Measurements from ENCODE around the gene SYNE4. TPM values are rescaled to one million over a fixed set of nuclear protein-coding genes. Genes with fewer than 3 reads are reported as not detected.
A peak's percentile ranks its signal among the peaks of the same experiment; 100 is the strongest.

The SYNE4 gene
- total and polyA plus RNA-seq, 9 of the 15 experiments (the other 6 are each of a cell fraction or from before 2014, with no cell fraction given) = 0.03 to 0.65 (median 0.29) TPM

DNA sequence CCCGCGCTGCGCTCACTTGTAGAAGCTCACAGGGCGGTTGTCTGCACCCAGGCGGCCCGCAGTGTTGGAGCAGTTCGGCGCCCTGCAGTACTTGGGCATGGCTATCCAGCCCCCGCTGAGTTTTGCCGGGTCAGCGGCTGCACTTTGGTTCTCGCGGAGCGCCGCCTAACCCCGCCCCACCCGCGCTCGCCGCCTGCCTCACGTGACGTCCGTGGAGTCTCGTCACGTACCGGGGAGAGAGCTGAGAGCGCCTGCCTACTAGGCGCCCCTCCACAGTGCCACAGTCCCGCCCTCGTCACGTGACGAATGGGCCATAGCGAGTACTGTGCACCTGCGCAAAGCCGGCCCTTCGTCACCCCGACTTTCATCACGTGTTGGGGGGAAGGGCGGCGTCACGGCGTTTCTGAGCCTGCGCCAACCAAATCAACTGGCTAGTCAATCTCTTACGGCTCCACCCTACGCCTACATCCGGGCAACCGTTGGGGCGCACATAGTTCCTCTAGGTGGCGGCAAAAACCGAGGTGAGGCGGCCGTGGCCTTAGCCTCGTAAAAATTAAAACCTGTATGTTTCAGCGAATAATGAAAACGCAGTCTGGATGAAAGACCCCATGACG is 45.6 kb upstream of the SYNE4 start, which contains the start of gene THAP8 (continued):
- TF ChIP-seq, protein P1, sequence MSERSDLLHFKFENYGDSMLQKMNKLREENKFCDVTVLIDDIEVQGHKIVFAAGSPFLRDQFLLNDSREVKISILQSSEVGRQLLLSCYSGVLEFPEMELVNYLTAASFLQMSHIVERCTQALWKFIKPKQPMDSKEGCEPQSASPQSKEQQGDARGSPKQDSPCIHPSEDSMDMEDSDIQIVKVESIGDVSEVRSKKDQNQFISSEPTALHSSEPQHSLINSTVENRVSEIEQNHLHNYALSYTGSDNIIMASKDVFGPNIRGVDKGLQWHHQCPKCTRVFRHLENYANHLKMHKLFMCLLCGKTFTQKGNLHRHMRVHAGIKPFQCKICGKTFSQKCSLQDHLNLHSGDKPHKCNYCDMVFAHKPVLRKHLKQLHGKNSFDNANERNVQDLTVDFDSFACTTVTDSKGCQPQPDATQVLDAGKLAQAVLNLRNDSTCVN (CRISPR knock-in tag; IDR thresholded peaks at IDR 0.05) = no peak
- TF ChIP-seq FOSL1 (tag; conservative IDR thresholded peaks at IDR 0.05) = peak; percentile 56
- TF ChIP-seq SMARCA4 (IDR thresholded peaks at IDR 0.05) = peak; percentile 47; the same call in 1 of the 2 replicates
- no peak for TF ChIP-seq ZC3H4 (CRISPR knock-in tag; IDR thresholded peaks at IDR 0.05; ENCODE audit: borderline replicate concordance)
- no peak for TF ChIP-seq ZNF77 (CRISPR knock-in tag; IDR thresholded peaks at IDR 0.05)
- TF ChIP-seq, protein P2, sequence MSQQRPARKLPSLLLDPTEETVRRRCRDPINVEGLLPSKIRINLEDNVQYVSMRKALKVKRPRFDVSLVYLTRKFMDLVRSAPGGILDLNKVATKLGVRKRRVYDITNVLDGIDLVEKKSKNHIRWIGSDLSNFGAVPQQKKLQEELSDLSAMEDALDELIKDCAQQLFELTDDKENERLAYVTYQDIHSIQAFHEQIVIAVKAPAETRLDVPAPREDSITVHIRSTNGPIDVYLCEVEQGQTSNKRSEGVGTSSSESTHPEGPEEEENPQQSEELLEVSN (IDR thresholded peaks at IDR 0.05; ENCODE audit: borderline replicate concordance in 1 of 2, extremely low read depth in 1 of 2, insufficient read depth in 1 of 2, insufficient read length in 1 of 2, low read depth in 1 of 2, low read length in 1 of 2, poor library complexity in 1 of 2, severe bottlenecking in 1 of 2) = peak; percentile 11 to 69
- no peak for TF ChIP-seq ARID2 (IDR thresholded peaks at IDR 0.05)
- no peak; the same call in 1 of the 2 replicates for TF ChIP-seq MXI1 (IDR thresholded peaks at IDR 0.05; ENCODE audit: low read depth, low read length)
- TF ChIP-seq PHB2 (IDR thresholded peaks at IDR 0.05; ENCODE audit: low read depth) = no peak
- TF ChIP-seq HMGN3 (IDR thresholded peaks at IDR 0.05; ENCODE audit: borderline replicate concordance, extremely low read depth, insufficient read length, low read depth, low read length) = peak; percentile 40
- no peak for TF ChIP-seq COPS2 (conservative IDR thresholded peaks at IDR 0.05)
- TF ChIP-seq KAT7 (CRISPR knock-in tag; IDR thresholded peaks at IDR 0.05; ENCODE audit: borderline replicate concordance) = no peak; the same call in 1 of the 2 replicates
- TF ChIP-seq ZKSCAN1 (IDR thresholded peaks at IDR 0.05; ENCODE audit: low read depth, low read length) = peak; percentile 76; the same call in 1 of the 2 replicates
- TF ChIP-seq ZNF561 (CRISPR knock-in tag; conservative IDR thresholded peaks at IDR 0.05) = no peak
- TF ChIP-seq, protein P3, sequence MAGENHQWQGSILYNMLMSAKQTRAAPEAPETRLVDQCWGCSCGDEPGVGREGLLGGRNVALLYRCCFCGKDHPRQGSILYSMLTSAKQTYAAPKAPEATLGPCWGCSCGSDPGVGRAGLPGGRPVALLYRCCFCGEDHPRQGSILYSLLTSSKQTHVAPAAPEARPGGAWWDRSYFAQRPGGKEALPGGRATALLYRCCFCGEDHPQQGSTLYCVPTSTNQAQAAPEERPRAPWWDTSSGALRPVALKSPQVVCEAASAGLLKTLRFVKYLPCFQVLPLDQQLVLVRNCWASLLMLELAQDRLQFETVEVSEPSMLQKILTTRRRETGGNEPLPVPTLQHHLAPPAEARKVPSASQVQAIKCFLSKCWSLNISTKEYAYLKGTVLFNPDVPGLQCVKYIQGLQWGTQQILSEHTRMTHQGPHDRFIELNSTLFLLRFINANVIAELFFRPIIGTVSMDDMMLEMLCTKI (IDR thresholded peaks at IDR 0.05; ENCODE audit: partially characterized antibody) = no peak
- TF ChIP-seq, protein P4, sequence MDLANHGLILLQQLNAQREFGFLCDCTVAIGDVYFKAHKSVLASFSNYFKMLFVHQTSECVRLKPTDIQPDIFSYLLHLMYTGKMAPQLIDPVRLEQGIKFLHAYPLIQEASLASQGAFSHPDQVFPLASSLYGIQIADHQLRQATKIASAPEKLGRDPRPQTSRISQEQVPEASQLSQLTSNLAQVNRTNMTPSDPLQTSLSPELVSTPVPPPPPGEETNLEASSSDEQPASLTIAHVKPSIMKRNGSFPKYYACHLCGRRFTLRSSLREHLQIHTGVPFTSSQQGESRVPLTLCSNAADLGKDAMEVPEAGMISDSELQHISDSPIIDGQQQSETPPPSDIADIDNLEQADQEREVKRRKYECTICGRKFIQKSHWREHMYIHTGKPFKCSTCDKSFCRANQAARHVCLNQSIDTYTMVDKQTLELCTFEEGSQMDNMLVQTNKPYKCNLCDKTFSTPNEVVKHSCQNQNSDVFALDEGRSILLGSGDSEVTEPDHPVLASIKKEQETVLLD (IDR thresholded peaks at IDR 0.05) = peak; percentile 89
- TF ChIP-seq MCM3 (IDR thresholded peaks at IDR 0.05) = no peak
- TF ChIP-seq MAFG (tag; conservative IDR thresholded peaks at IDR 0.05) = no peak
- TF ChIP-seq, protein P5, sequence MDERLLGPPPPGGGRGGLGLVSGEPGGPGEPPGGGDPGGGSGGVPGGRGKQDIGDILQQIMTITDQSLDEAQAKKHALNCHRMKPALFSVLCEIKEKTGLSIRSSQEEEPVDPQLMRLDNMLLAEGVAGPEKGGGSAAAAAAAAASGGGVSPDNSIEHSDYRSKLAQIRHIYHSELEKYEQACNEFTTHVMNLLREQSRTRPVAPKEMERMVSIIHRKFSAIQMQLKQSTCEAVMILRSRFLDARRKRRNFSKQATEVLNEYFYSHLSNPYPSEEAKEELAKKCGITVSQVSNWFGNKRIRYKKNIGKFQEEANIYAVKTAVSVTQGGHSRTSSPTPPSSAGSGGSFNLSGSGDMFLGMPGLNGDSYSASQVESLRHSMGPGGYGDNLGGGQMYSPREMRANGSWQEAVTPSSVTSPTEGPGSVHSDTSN (CRISPR knock-in tag; IDR thresholded peaks at IDR 0.05; ENCODE audit: low read depth) = no peak
- TF ChIP-seq, protein P5 (tag; conservative IDR thresholded peaks at IDR 0.05; ENCODE audit: low read depth) = peak; percentile 60; the same call in 1 of the 2 replicates
- TF ChIP-seq TCF7 (IDR thresholded peaks at IDR 0.05; ENCODE audit: borderline replicate concordance) = no peak
- TF ChIP-seq HMG20A (CRISPR knock-in tag; conservative IDR thresholded peaks at IDR 0.05) = no peak

All from K562 (cell line).